Measurements from ENCODE around the gene OR4Q3.
"Not testable (repeated sequence)": the region's sequence is repeated elsewhere in the genome, so short reads cannot be mapped to it uniquely, and the experiment has no call there.

OR4Q3 gene

DNA sequence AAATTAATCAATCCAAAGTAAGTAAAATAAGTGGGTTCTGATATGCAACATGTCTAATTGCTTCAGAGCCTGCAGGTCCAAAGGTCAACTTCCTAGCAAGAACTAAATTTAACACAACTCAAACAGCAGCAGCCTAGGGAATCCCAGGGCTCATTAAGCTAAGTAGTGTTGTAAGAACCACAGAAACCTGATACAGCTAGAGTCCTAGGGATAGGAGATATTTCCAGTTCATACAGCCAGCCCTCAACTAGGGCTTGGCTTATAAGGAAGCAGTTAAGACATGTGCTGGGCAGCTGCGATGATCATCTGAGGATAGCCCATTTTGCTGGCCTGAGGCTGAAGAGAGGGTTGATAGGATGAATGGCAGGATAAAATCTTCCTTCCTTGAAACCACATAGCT lies at the start of gene OR4Q3:
Gene OR4Q3, plus strand, starts transcription at position 316 of the 400 bp plus-strand sequence.
- DNase-seq (ENCODE audit: low spot score): no peak

DNA sequence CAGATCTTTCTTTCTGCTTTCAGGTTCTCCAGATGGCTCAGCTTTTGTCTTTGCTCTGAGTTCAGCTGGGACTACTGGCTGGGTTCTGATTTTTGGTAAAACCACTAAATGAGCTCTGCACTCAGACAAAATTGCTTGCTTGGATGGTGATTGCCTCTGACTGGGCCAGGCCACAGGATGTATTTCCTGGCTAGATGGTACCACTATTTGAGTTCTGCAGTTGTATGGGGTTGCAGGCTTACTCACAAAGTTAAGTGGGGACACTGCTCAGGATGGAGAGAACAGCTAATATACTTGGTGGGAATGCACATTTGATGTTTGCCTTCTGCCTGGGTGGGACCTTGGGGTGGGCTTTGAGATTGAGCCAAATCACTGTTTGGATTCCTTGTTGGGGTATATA lies 14.0 kb upstream of the OR4Q3 start:
- no peak for DNase-seq (ENCODE audit: low spot score)

DNA sequence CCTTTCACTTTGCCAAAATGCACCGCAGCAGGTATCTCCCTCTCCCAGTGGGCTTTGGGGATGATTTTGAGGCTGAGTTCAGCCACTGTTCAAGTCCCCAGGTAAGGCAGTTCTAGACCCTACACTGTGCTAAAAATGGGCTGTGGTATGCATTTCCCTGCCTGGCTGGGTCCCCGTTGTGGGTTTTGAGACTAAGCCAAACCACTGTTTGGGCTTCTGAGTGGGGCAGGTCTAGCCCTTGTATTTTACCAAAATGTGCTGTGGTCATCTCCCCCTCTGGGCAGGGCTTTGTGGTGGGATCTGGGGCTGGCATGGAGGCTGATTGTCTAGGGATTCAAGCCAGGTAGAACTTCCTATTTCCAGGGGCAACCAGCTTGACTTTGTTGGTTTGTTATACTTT lies 13.6 kb upstream of the OR4Q3 start:
- no peak for DNase-seq (ENCODE audit: low spot score)

DNA sequence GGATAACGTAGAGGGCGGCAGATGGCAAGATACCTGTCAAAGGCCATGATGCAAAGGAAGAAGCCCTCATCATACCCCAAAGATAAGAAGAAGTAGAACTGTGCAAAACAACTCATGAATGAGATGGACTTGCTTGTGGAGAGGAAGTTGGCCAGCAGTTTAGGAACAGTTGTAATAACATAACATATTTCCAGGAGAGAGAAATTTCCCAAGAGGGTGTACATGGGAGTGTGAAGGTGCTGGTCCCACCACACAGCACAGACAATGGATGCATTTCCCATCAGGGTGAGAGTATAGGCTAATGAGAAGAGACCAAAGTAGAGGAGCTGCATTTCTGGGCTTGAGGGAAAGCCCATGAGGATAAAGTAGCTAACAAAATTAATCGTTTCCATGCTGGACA lies 9.5 kb upstream of the OR4Q3 start:
- not testable (repeated sequence) for DNase-seq (ENCODE audit: low spot score)

DNA sequence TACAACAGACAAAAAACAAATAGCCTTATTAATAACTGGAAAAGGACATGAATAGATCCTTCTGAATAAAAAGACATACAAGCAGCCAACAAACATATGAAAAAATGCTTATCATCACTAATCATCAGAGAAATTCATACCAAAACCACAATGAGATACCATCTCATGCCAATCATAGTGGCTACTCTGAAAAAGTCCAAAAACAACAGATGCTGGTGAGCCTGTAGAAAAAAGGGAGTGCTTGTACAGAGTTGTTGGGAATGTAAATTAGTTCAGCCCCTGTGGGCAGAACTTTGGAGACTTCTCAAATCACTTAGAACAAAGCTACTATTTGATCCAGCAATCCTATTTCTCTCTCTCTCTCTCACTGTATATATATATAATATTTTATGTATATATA lies 8.9 kb downstream of the OR4Q3 start:
- DNase-seq (ENCODE audit: low spot score): not testable (repeated sequence)

DNA sequence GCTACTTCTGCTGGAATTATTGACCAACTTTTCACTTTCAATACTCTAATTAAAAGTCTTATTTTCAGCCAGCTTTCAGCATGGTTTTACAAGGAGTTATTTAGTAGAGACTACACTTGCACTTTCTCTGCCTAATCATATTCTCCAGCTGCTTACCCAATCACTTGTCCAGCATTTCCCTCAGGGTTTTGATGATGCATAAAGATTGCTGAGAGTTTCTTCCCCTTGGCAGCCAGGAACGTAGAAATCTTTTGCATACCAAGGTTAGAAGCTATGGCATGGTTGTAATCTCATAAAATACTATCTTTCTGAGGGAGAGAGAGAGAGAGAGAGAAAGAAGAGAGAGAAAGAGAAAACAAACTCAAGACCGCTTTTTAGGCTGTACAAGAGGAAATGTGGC lies 10.8 kb downstream of the OR4Q3 start:
- DNase-seq (ENCODE audit: low spot score): no peak

DNA sequence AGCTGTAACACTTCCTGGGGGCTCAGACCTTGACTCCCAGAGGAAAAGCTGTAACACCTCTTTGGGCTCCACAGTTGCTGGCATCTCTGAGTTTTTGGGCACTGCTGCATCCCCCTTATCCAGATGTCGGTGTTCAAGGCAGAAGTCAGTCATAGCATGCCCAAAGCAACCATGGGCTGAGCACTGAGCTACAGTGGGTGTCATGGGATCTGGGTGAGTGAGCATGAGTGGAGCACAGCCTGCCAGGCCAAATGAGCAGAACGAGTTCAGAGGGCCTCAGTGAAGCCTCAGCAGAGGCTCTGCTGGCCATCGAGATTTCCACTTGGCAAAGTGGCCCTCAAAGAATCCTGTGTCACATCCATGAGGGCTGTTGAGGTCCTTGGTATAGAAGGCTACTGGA lies 28.1 kb downstream of the OR4Q3 start:
- DNase-seq (ENCODE audit: low spot score): not testable (repeated sequence)

DNA sequence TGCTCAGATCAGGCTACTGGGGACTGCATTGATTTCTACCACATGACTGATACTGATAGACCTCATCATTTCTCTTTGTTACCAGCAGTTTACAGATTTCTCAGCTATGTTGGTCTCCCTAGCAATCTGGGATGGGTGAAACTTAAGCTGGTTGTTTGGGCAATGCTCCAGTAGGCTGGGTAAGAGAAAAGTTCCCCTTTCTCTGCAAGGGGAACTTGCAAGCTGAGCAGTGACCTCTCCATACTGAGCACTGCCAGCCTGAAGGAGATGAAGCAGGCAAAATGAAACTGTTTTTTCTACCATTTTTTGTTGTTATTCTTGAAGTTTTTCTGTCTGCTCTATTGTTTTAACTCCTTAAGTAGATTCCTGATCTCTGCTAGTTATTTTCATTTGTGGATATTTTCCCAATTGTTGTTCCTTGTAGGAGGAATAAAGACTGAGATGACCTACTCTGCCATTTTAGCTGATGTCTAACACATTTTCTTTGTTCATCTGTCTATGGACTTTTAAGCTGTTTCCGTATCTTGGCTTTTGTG lies 28.6 kb downstream of the OR4Q3 start:
- no peak for DNase-seq (ENCODE audit: low spot score)

DNA sequence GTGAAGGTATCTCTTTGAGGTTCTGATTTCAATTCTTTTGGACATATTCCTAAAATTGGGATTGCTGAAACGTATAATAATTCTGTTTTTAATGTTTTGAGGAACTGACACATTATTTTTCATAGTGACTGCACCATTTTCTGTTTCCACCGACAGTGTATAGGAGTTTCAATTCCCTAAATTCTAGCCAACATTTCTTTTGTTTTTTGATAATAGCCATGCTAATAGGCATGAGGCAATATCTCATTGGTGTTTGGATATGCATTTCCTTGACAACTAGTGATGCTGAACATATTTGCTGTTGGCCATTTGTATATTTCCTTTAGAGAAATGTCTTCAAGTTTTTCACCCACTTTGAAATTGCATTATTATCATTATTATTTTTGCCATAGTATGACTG lies 29.1 kb downstream of the OR4Q3 start:
- not testable (repeated sequence) for DNase-seq (ENCODE audit: low spot score)

DNA sequence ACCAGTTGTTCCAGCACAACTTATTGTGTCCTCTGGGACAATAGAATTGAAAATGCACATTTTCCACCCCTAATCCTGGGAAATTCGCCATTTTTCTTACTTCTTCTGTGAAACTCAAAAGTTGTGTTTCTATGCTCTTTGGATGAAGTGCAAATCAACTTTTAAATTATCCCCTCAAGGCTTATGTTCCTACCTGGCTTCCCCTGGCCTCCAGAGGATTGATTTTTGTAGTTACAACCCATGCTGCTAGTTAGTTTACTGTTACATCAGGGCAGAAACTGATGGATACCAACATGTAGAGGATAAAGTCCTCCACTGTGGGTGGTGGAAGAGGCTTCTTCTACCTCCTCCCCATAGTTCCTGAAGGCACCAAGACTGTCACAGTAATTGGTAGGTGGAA lies 29.8 kb downstream of the OR4Q3 start, which contains the start of gene OR4M1:
Gene OR4M1, plus strand, starts transcription at position 301 of the 400 bp plus-strand sequence. CDS start 6,819 bp downstream, outside the sequence.
- not testable (repeated sequence) for DNase-seq (ENCODE audit: low spot score)

DNA sequence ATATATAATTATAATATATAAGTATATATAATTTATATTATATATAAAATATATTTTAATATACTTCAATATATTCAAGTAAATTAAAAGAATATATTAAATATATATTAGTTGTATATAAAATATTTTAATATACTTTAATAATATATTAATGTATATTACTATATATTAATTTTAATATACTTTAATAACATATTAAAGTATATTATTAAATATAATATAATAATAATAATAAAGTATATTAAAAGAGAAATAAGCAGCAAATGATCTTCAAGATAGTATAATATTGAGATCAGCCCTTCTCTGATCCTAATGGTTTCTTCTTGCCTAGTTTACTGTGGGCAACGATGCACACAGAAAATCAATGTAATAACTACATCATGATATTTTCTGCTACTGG lies 32.2 kb downstream of the OR4Q3 start:
- DNase-seq (ENCODE audit: low spot score): no peak

DNA sequence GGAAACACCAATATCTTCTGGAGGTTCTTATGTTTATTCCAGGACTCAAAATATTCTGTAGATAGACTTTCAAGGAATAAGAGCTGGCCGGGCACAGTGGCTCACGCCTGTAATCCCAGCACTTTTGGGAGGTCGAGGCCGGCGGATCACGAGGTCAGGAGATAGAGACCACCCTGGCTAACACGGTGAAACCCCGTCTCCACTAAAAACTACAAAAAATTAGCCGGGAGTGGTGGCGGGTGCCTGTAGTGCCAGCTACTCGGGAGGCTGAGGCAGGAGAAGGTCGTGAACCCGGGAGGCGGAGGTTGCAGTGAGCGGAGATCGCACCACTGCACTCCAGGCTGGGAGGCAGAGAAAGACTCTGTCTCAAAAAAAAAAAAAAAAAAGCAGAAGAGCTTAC lies 42.5 kb downstream of the OR4Q3 start:
- not testable (repeated sequence) for DNase-seq (ENCODE audit: low spot score)

DNA sequence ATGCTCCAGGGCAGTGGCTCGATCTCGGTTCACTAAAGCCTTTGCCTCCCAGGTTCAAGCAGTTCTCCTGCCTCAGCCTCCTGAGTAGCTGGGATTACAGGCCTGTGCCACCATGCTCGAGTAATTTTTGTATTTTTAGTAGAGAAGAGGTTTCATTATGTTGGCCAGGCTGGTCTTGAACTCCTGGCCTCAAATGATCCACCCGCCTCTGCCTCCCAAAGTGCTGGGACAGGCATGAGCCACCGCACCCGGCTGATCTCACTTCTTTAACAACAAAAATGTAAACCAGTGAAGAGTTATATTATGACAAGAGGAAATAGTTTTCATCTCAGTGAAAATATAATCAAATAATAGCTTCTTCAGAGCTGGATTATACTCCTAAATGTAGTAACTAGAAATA lies 43.9 kb downstream of the OR4Q3 start:
- DNase-seq (ENCODE audit: low spot score): not testable (repeated sequence)

DNA sequence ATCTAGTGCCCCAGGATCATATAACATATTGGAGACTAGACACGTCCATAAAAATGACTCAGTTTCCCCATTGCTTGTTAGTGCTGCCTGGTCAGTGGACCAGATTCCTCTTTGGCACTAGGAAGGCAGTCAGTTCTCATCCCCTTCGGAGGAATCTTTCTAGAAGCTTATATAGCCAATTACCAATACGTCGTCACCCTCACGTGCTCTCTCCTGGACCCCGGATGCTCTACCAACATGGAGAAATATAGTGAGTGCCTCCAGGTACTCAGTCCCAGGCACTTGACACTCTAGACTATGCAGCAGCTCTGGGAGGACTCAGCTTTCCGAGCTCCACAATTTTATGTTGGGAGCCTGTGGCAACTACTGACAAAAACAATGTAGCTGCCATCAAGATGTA lies 44.8 kb downstream of the OR4Q3 start:
- not testable (repeated sequence) for DNase-seq (ENCODE audit: low spot score)

DNA sequence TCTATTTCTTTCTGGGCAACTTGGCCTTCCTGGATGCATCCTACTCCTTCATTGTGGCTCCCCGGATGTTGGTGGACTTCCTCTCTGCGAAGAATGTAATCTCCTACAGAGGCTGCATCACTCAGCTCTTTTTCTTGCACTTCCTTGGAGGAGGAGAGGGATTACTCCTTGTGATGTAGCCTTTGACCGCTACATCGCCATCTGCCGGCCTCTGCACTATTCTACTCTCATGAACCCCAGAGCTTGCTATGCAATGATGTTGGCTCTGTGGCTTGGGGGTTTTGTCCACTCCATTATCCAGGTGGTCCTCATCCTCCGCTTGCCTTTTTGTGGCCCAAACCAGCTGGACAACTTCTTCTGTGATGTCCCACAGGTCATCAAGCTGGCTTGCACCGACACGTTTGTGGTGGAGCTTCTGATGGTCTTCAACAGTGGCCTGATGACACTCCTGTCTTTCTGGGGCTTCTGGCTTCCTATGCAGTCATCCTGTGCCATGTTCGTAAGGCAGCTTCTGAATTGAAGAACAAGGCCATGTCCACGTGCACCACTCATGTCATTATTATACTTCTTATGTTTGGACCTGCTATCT lies 53.2 kb downstream of the OR4Q3 start:
- not testable (repeated sequence) for DNase-seq (ENCODE audit: low spot score)
